Measurements from ENCODE around the gene C2CD4D.

C2CD4D gene

GRCh38 chr1:151833172-151833900 is 6.3 kb downstream of the C2CD4D start:
- no peak for DNase-seq (ENCODE audit: low spot score)

DNA sequence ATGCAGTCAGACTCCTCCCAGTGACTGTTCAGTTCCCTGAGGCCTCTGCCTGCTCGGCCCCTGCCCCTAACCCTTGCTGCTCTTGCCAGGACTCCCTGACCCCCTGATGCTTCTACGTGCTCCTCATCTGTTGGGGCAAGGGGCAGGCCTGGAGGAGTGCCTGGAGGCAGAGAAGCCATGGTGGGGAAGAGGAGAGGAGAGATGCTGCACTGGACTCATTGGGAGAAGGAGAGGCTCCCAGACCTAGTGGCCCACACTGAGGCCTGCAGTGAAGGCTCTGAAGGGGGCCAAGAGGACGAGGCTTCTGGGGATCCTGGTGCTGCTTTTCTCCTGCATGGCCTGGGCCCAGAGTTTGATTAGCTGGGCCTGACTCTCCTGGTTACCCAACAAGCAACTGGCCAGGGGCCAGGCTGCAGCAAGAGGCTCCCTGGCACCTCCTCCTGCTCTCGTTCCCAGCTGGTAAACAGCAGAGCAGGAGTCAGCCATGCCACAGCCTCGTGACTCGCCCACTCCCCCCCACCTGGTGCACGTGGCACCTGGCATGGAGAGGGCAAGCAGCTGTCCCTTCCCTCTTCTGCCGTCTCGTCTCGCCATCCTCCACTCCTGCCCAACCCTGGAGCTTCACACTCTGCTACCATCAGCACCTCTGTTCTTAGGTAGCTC is 7.2 kb downstream of the C2CD4D start:
- no peak for DNase-seq (ENCODE audit: low spot score)

DNA sequence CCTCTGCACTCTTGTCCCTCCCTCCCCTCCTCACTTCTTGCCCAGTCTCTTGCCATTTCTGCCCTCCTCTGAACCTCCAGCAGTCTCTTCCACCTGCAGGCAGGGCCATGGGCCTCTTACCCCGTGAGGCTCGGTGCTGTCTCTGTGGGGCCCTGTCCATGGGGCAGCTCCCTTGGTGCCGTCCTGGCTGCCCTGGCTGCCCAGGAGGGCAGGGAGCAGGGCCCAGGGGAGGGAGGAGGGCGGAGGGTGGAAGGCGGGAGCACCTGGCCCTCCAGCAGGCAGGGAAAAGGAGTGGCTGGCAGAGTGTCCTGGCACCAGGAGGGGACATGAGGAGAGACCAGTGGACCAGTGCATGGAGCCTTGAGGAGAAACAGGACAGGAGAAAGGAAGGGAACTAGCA is 8.0 kb downstream of the C2CD4D start, which contains the start of gene RORC:
RORC (minus strand) TSS at position 198 of the 400 bp plus-strand sequence; CDS start at position 160, 38 bp downstream.
- no peak for DNase-seq (ENCODE audit: low spot score)

DNA sequence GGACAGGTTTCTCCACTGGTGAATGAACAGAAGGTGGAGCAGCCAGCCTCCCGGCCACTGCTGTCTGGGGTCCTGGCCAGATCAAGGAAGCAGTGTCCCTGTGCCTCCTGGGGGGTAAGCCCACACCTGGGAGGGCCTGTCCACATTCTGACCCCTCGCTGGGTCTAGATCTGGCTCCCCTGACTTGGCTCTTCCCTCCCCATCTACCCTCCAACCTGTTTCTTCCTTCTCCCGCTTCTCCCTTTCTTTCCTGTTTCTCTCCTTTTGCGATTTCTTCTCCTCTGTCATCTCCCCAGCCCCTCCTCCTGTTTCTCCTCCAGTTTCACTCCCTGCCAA is 8.4 kb downstream of the C2CD4D start:
- DNase-seq (ENCODE audit: low spot score): no peak

GRCh38 chr1:151830055-151830454 is 9.6 kb downstream of the C2CD4D start:
- DNase-seq (ENCODE audit: low spot score): no peak

DNA sequence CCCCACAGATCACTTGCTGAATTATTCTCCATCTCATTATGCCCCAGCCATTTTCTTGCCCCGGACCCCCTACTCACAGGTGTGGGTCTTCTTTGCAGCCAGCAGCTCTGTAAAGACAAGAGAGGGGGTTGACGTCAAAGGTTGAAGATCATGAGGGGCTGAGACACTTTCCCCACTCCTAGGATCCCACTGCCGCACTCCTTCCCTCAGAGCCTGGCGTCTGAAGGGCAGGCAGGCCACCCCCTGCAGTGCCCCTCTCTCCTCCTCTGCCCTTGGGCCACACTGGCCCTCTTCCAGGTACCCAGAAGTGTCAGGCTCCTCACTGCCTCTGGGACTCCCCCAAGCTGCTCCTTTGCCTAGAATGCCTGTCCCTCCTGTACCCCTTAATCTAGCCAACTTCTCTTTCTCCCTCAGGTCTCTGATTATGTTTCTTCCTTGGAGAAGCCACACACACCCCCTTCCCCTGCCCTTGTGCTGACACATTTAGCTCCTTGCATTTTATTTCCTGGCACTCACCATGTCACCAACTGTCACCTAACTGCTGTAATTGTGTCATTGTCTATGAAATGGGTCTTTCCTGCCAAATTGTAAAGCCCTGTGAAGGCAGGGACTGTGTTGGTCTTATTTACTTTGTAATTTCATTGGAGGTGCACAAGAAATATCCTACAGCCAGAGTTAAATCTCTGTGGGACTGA is 10.1 kb downstream of the C2CD4D start:
- peak; percentile 71 for DNase-seq (ENCODE audit: low spot score)

- DNase-seq (ENCODE audit: low spot score): no peak
These were observed 10.7 kb downstream of the C2CD4D start for GRCh38 chr1:151828921-151829320.

DNA sequence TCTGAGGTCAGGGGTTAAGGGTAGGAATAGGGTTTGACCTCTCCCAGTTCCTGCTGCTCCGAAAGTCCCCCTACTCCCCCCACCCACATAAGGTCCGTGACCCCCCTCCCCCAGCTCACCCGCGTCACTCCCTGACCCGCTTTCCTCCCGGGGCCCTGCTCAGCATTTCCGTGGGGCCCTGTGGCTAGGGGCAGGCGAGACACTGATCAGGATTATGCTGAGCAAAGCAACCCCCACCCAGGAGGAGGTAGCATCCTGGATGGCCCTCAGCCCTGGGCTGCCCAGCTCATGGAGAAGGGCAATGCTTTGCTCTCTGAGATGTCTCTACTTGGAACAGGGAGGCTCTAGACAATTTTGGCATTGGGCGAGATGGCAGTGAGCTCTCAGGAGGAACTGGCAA is 11.8 kb downstream of the C2CD4D start:
- no peak for DNase-seq (ENCODE audit: low spot score)

- DNase-seq (ENCODE audit: low spot score): no peak
These were observed 13.6 kb downstream of the C2CD4D start for GRCh38 chr1:151825751-151826660.

DNA sequence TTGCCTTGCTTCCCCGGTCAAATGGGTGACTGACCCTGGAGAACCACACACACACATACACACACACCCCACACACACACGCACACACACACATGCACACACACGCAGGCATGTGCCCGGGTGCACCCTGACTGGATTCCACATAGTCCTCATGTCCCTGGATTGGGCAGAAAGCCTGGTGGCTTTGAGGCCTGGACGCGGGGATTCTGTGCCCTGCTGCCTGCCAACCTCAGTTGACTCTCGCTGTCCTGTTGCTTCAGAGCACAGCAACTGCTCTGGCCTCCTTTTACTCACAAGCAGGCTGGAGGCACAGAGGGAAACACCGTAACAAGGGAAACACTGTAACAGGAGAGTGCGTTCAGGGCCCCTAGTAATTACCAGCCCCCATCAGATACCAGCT is 14.4 kb downstream of the C2CD4D start:
- no peak for DNase-seq (ENCODE audit: low spot score)

- no peak for DNase-seq (ENCODE audit: low spot score)
These were observed 16.4 kb downstream of the C2CD4D start for GRCh38 chr1:151823175-151823574.

- DNase-seq (ENCODE audit: low spot score): no peak
These were observed 17.2 kb downstream of the C2CD4D start for GRCh38 chr1:151822404-151822803.

GRCh38 chr1:151820940-151821339 is 18.7 kb downstream of the C2CD4D start:
- DNase-seq (ENCODE audit: low spot score): no peak

DNA sequence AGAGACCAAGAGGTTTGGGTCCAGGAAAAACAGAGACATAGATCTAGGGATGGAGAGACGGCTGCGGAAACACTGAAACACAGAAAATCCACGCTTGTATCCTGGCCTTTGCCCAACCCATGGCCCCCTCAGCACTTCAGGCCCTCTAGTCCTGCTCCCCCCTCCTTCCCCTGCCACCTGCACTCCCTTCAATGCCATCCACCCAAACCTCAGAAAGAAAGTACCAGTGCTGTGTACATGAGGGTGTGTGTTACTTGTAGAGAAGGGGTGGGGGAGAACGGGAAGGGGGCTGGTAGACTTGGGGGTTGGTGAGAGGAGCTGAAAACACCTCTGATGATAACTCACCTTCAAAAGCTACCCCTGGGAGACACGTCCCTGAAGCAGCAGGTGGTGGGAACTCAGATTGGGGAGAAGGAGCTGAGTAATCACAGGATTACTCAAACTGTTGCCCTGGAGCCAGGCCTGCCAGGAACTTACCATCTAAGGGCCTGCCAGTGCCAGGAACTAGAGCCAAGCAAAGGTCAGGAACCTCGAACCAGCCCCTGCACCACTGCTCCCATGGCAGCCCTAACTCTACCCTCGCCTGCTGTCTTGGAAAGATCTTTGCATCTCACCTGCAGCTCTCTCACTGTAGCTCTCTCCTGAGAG is 19.5 kb downstream of the C2CD4D start:
- DNase-seq (ENCODE audit: low spot score): peak; percentile 57

GRCh38 chr1:151819227-151819835 is 20.3 kb downstream of the C2CD4D start:
- no peak for DNase-seq (ENCODE audit: low spot score)

DNA sequence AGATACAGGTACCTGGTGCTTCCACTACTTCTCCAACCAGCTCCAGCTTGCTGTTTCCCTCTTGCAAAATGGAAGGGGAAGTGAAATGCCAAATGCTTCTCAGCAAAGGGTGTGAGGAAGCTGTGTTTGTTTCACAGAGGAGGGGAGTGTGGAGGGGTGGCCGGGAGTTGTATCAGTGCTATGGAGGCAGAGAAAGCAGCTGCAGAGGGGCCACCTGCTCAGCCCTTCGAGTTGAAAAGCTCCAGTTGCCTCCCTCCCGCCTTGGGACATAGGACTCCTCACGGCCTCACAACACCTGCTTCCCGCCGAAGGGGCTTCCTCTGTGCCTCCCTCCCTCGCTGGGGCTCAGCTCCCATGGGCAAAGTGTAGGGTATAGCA is 22.3 kb downstream of the C2CD4D start:
- no peak for DNase-seq (ENCODE audit: low spot score)

- DNase-seq (ENCODE audit: low spot score): no peak
These were observed 22.9 kb downstream of the C2CD4D start for GRCh38 chr1:151816548-151817352.

DNA sequence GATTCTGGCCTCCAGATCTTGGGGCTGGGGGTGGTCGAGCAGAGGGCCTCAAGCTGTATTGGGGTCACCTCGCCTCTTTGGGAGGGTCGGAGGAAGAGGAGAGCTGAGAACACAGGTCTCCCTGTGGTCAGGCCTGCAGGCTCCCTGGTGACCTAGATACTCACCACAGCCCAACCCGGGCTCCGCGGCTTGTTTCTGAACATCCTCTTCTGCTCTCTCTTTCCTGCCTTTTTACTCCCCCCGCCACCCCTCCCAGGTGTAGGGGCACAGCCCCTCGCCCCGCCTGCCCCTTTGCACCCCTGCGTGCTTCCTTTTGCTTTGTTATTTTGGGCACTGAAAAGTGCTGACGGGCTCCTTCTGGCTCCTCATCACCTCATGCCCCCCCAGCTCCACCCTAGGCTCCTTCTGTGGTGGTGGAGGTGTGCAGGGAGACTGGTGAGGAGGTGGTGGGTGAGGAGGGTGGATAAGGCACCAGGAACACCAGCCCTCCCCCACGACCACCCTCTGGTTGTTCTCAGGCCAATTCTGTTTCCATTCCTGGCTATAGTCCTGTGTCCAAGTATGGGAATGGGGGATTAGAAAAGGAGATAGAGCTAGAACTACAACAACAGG is 23.8 kb downstream of the C2CD4D start:
- no peak for DNase-seq (ENCODE audit: low spot score)

- no peak for DNase-seq (ENCODE audit: low spot score)
These were observed 24.6 kb downstream of the C2CD4D start for GRCh38 chr1:151814971-151815545.

DNA sequence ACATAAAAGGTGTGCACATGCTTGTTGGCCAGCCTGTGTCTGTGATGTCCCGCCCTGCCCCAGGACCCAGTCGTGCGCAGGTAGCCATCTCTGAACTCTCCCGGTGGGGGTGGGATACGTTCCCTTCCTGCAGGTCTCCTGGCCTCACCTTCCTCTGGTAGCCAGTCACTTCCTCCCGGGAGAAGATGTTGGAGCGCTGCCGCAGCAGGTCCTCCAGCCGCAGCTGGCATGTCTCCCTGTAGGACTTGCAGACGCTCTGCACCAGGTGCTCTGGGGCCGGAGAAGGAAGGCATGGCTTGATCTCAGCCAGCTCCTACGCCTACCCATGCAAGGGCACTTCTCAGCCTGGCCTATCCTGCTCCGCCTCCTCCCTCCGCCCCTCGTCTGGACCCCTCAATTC is 25.2 kb downstream of the C2CD4D start:
- DNase-seq (ENCODE audit: low spot score): no peak
